Measurements from ENCODE around the gene C1S.
"Not testable (repeated sequence)": the region's sequence is repeated elsewhere in the genome, so short reads cannot be mapped to it uniquely, and the experiment has no call there.

DNA sequence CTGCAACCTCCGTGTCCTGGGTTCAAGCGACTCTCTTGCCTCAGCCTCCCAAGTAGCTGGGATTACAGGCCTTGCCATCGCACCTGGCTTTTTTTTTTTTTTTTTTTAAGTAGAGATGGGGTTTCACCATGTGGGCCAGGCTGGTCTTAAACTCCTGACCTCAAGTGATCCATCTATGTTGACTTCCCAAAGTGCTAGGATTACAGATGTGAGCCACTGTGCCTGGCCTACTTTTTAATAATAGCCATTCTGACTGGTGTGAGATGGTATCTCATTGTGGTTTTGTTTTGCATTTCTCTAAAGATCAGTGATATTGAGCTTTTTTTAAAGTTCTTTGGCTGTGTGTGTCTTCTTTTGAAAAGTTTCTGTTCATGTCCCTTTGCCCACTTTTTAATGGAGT is 10.5 kb upstream of the C1S start:
- TF ChIP-seq, protein P1, sequence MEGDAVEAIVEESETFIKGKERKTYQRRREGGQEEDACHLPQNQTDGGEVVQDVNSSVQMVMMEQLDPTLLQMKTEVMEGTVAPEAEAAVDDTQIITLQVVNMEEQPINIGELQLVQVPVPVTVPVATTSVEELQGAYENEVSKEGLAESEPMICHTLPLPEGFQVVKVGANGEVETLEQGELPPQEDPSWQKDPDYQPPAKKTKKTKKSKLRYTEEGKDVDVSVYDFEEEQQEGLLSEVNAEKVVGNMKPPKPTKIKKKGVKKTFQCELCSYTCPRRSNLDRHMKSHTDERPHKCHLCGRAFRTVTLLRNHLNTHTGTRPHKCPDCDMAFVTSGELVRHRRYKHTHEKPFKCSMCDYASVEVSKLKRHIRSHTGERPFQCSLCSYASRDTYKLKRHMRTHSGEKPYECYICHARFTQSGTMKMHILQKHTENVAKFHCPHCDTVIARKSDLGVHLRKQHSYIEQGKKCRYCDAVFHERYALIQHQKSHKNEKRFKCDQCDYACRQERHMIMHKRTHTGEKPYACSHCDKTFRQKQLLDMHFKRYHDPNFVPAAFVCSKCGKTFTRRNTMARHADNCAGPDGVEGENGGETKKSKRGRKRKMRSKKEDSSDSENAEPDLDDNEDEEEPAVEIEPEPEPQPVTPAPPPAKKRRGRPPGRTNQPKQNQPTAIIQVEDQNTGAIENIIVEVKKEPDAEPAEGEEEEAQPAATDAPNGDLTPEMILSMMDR (conservative IDR thresholded peaks at IDR 0.05; ENCODE audit: low read length) = not testable (repeated sequence)
- not testable (repeated sequence) for TF ChIP-seq EZH2phosphoT487 (IDR thresholded peaks at IDR 0.05; ENCODE audit: borderline replicate concordance)

All from Loucy (cell line).